Ammon's horn (tissue), 1 donor: Measurements from ENCODE around the gene MMRN2.

Source experiments
- DNase-seq: peaks from one replicate; pipeline ENCODE4 v3.0.0-alpha.2; 2016; ENCODE audit warnings: low spot score

The MMRN2 gene

GRCh38 chr10:86969421-86970041 lies 12.1 kb upstream of the MMRN2 start:
- DNase-seq = no peak

GRCh38 chr10:86968994-86969355 lies 11.6 kb upstream of the MMRN2 start:
- no peak for DNase-seq

GRCh38 chr10:86968271-86968993 lies 11.0 kb upstream of the MMRN2 start, which contains the start of gene ADIRF:
TSS of gene ADIRF (plus strand) at chr10:86968482. CDS start at chr10:86968545, 63 bp downstream.
- no peak for DNase-seq

- no peak for DNase-seq
These were observed 10.1 kb upstream of the MMRN2 start for GRCh38 chr10:86967481-86967941.

GRCh38 chr10:86965986-86966654 lies 8.7 kb upstream of the MMRN2 start:
- DNase-seq = no peak

- no peak for DNase-seq
These were observed 7.4 kb upstream of the MMRN2 start for GRCh38 chr10:86964847-86965190.

- no peak for DNase-seq
These were observed 6.8 kb upstream of the MMRN2 start for GRCh38 chr10:86964061-86964846.

GRCh38 chr10:86963341-86963919 lies 6.0 kb upstream of the MMRN2 start:
- no peak for DNase-seq

GRCh38 chr10:86962981-86963310 lies 5.5 kb upstream of the MMRN2 start:
- no peak for DNase-seq

- no peak for DNase-seq
These were observed 4.9 kb upstream of the MMRN2 start for GRCh38 chr10:86962136-86962980.

GRCh38 chr10:86961481-86962091 lies 4.2 kb upstream of the MMRN2 start:
- no peak for DNase-seq

GRCh38 chr10:86960863-86961434 lies 3.5 kb upstream of the MMRN2 start:
- DNase-seq = no peak

GRCh38 chr10:86960003-86960862 lies 2.8 kb upstream of the MMRN2 start:
- no peak for DNase-seq

GRCh38 chr10:86959737-86960002 lies 2.3 kb upstream of the MMRN2 start:
- no peak for DNase-seq

GRCh38 chr10:86958901-86959736 lies 1.7 kb upstream of the MMRN2 start:
- DNase-seq = no peak

GRCh38 chr10:86958116-86958900 lies 893 bp upstream of the MMRN2 start, which contains the start of gene SNCG:
TSS of gene SNCG (plus strand) at chr10:86958599. CDS start at chr10:86958698, 99 bp downstream.
- DNase-seq = no peak

GRCh38 chr10:86956848-86957448 lies 467 bp downstream of the MMRN2 start:
- DNase-seq = no peak
